HepG2 (cell line): ENCODE results near the gene WDR73. TPM values are rescaled to one million over a fixed set of nuclear protein-coding genes. Genes with fewer than 3 reads are reported as not detected.

Experiments used
- CREM ChIP-seq, 2 experiments: sonication (generic) in 1 of 2; formaldehyde crosslinking in 1 of 2; IDR thresholded peaks; 2 replicates each; pipeline versions ENCODE4 v1.4.0 to v1.6.1; 2016 to 2020; ENCODE audit warnings: antibody characterized with exemption in 1 of 2, mild to moderate bottlenecking in 1 of 2, missing genetic modification reagents in 1 of 2
- GABPA ChIP-seq, 2 experiments: IDR thresholded peaks; 2 replicates each; pipeline ENCODE4 v1.6.1; 2011 to 2016; ENCODE audit warnings: low read depth in 2 of 2, low read length in 1 of 2, missing biosample characterization in 1 of 2, missing genetic modification characterization in 1 of 2
- KAT8 ChIP-seq: IDR thresholded peaks from 2 replicates; pipeline ENCODE4 v1.6.1; 2016; ENCODE audit warnings: missing genetic modification reagents, missing compliant biosample characterization
- MBD4 ChIP-seq: IDR thresholded peaks from 2 replicates; pipeline ENCODE4 v1.6.1; 2012; ENCODE audit warnings: low read length, inconsistent platforms, borderline replicate concordance
- NR2F1 ChIP-seq, 2 experiments: fragments of 450-650 bp in 1 of 2; formaldehyde crosslinking in 1 of 2; IDR thresholded peaks; 2 replicates each; pipeline versions ENCODE4 v1.5.0 to v1.6.1; 2016 to 2020; ENCODE audit warnings: mild to moderate bottlenecking in 1 of 2, missing compliant biosample characterization in 1 of 2, missing genetic modification reagents in 1 of 2, moderate library complexity in 1 of 2
- RBFOX2 ChIP-seq: fragments of 200-400 bp; formaldehyde crosslinking; IDR thresholded peaks from 2 replicates; pipeline ENCODE4 v1.6.1; 2017; ENCODE audit warnings: low read depth, mild to moderate bottlenecking, low read length
- STAT5B ChIP-seq: sonication (generic); formaldehyde crosslinking; IDR thresholded peaks from 2 replicates; pipeline ENCODE4 v1.4.0; 2020; ENCODE audit warnings: missing genetic modification reagents
- THAP9 ChIP-seq: sonication (generic); formaldehyde crosslinking; IDR thresholded peaks from 2 replicates; pipeline ENCODE4; 2020; ENCODE audit warnings: missing genetic modification reagents, mild to moderate bottlenecking, borderline replicate concordance
- UBTF ChIP-seq: sonication (generic); formaldehyde crosslinking; IDR thresholded peaks from 2 replicates; pipeline ENCODE4 v1.4.0; 2020; ENCODE audit warnings: mild to moderate bottlenecking, missing genetic modification reagents
- ZBTB7A ChIP-seq: sonication (generic); formaldehyde crosslinking; IDR thresholded peaks from 2 replicates; pipeline ENCODE4 v1.8.0; 2022; ENCODE audit warnings: mild to moderate bottlenecking, missing genetic modification reagents
- ZIK1 ChIP-seq: sonication (generic); formaldehyde crosslinking; IDR thresholded peaks from 2 replicates; pipeline ENCODE4 v1.5.0; 2020; ENCODE audit warnings: mild to moderate bottlenecking, low read depth, missing genetic modification reagents, borderline replicate concordance
- ZMYM4 ChIP-seq: sonication (generic); formaldehyde crosslinking; IDR thresholded peaks from 2 replicates; pipeline ENCODE4 v1.8.1; 2023; ENCODE audit warnings: mild to moderate bottlenecking, missing genetic modification reagents
- ZNF329 ChIP-seq: sonication (generic); formaldehyde crosslinking; IDR thresholded peaks from 2 replicates; pipeline ENCODE4 v1.9.0; 2021; ENCODE audit warnings: low read depth, mild to moderate bottlenecking, missing genetic modification reagents
- ZNF414 ChIP-seq: sonication (generic); formaldehyde crosslinking; IDR thresholded peaks from 2 replicates; pipeline ENCODE4 v1.5.0; 2020; ENCODE audit warnings: missing genetic modification reagents
- polyA plus RNA-seq, 8 experiments: library from polyadenylated mRNA; depleted of rRNA in 3 of 8; stranded (reverse) in 7 of 8; unstranded in 1 of 8; fragments of >200 nt; fragmentation: Illumina TruSeq in 4 of 8; extraction: Trizol in 4 of 8; gene quantifications; 2 replicates each; pipeline versions ENCODE4 v1.2.1 to v1.2.3, GENCODE V29; 2011 to 2016; ENCODE audit warnings: low read depth in 4 of 8, missing spikeins in 1 of 8, mixed read lengths in 1 of 8; ENCODE audit not compliant: insufficient read depth in 1 of 8
- total RNA-seq, 5 experiments: library from RNA; depleted of rRNA; stranded (reverse); fragments of >200 nt; fragmentation: Illumina TruSeq; extraction: Trizol; gene quantifications; 2 replicates each; pipeline ENCODE4 v1.2.3, GENCODE V29; 2016; ENCODE audit warnings: low read depth in 1 of 5
- TF ChIP-seq, protein P1 (sequence below): sonication (generic); formaldehyde crosslinking; IDR thresholded peaks from 2 replicates; pipeline ENCODE4 v1.5.0; 2020; ENCODE audit warnings: mild to moderate bottlenecking, missing genetic modification reagents
- TF ChIP-seq, protein P2 (sequence below): IDR thresholded peaks from 2 replicates; pipeline ENCODE4 v1.6.1; 2016; ENCODE audit warnings: missing genetic modification reagents, missing compliant biosample characterization
- TF ChIP-seq, protein P3 (sequence below): fragments of 450-650 bp; IDR thresholded peaks from 2 replicates; pipeline ENCODE4 v1.6.1; 2017

WDR73 gene
- total and polyA plus RNA-seq, 2 of the 13 experiments (the other 11 are each of a cell fraction or from before 2014, with no cell fraction given) = 20.0 to 35.5 TPM

DNA sequence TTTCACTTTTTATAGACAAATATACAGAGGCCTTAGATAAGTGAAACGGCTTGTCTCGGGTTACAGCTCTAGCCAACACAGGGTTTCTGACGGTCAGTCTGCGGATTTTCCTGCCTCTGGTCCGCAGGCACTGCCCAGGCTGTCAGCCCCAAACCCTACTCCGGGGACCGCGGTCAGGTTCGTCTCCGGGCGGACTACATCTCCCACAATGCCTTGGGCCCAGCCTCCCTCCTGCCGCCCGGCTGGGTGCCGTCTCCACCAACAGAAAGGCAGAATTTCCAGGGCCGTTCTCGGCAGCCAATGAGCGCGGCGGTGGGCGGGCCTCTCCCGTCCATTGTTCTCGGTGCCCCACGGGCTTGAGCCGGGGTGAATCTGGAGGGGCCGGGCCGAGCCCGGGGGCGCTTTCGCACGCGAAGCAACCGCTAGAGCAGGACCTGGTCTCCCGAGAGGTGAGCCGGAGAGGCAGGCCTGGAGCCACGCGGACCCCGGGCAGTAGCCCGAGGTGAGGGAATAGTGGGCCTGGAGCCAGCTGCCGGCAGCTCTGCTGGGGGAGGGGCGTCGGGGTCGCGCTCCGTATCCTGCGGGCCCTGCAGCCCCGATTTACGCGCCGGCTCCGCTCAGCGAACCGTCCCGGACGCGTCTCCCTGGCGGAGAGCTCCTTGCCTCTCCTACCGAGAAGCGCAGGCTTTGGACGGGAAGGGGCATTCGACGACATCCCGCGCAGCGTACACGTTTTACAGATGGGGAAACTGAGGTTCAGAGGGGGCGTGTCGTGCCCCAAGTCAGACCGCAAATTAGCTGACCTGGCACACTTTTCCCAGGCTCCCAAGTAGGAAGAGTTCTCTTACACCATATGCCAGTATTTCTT is 53.2 kb downstream of the WDR73 start, which contains the start of gene ZSCAN2 (continued):
- TF ChIP-seq, protein P1, sequence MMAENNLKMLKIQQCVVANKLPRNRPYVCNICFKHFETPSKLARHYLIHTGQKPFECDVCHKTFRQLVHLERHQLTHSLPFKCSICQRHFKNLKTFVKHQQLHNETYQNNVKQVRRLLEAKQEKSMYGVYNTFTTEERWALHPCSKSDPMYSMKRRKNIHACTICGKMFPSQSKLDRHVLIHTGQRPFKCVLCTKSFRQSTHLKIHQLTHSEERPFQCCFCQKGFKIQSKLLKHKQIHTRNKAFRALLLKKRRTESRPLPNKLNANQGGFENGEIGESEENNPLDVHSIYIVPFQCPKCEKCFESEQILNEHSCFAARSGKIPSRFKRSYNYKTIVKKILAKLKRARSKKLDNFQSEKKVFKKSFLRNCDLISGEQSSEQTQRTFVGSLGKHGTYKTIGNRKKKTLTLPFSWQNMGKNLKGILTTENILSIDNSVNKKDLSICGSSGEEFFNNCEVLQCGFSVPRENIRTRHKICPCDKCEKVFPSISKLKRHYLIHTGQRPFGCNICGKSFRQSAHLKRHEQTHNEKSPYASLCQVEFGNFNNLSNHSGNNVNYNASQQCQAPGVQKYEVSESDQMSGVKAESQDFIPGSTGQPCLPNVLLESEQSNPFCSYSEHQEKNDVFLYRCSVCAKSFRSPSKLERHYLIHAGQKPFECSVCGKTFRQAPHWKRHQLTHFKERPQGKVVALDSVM (CRISPR knock-in tag) = peak; percentile 35; the same call in 1 of the 2 replicates
- TF ChIP-seq KAT8 (CRISPR knock-in tag) (peak; percentile 71), CREM (IDR thresholded peaks at IDR 0.05) (0 out of 2 replicates have a peak, but pooled peaks have one; percentile 53), CREM (CRISPR knock-in tag; IDR thresholded peaks at IDR 0.05) (no peak), NR2F1 (CRISPR knock-in tag; IDR thresholded peaks at IDR 0.05) (peak in 1 of 2 experiments; percentile 39; a peak in 1 of 4 replicates), UBTF (CRISPR knock-in tag) (peak; percentile 88), MBD4 (no peak), ZNF329 (CRISPR knock-in tag) (0 out of 2 replicates have a peak, but pooled peaks have one; percentile 40), ZBTB7A (CRISPR knock-in tag) (peak; percentile 36; the same call in 1 of the 2 replicates), ZIK1 (CRISPR knock-in tag) (0 out of 2 replicates have a peak, but pooled peaks have one; percentile 53), GABPA (IDR thresholded peaks at IDR 0.05; ENCODE audit: low read depth, low read length) (no peak), GABPA (CRISPR knock-in tag; IDR thresholded peaks at IDR 0.05; ENCODE audit: low read depth) (peak; percentile 66), ZMYM4 (CRISPR knock-in tag) (peak; percentile 52), ZNF414 (CRISPR knock-in tag) (peak; percentile 51; the same call in 1 of the 2 replicates), THAP9 (CRISPR knock-in tag) (peak; percentile 26; the same call in 1 of the 2 replicates), RBFOX2 (peak; percentile 96), STAT5B (no peak)
- TF ChIP-seq, protein P2, sequence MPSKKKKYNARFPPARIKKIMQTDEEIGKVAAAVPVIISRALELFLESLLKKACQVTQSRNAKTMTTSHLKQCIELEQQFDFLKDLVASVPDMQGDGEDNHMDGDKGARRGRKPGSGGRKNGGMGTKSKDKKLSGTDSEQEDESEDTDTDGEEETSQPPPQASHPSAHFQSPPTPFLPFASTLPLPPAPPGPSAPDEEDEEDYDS (CRISPR knock-in tag) = peak; percentile 47; the same call in 1 of the 2 replicates
- TF ChIP-seq, protein P3, sequence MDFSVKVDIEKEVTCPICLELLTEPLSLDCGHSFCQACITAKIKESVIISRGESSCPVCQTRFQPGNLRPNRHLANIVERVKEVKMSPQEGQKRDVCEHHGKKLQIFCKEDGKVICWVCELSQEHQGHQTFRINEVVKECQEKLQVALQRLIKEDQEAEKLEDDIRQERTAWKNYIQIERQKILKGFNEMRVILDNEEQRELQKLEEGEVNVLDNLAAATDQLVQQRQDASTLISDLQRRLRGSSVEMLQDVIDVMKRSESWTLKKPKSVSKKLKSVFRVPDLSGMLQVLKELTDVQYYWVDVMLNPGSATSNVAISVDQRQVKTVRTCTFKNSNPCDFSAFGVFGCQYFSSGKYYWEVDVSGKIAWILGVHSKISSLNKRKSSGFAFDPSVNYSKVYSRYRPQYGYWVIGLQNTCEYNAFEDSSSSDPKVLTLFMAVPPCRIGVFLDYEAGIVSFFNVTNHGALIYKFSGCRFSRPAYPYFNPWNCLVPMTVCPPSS = no peak
